HepG2 (cell line): Measurements from ENCODE around the gene SORBS2. TPM values are rescaled to one million over a fixed set of nuclear protein-coding genes. Genes with fewer than 3 reads are reported as not detected.

Source experiments
- ATAC-seq: fragments of 200-7000 bp; cut with Tn5 transposase; 3 replicates; pipeline ENCODE4 v1.9.1; 2020; ENCODE audit warnings: mild to moderate bottlenecking, moderate library complexity
- BruUV-seq: library from RNA; stranded (reverse); fragments of 400-500 nt; replicated peaks from 2 replicates; lab custom pipeline; 2021; lab: Mats Ljungman, UMichigan
- CTCF ChIA-PET: fragments of 300-600 bp; formaldehyde crosslinking; extraction: SDS; loops from one replicate; lab custom pipeline; 2021; ENCODE audit warnings: low total read pairs, inconsistent platforms, low intra/inter-chr PET ratio; lab: Yijun Ruan, JAX
- POLR2A ChIA-PET: fragments of 350-600 bp; sonication (Branson Sonifier 250); formaldehyde crosslinking; loops from one replicate; lab custom pipeline; 2020; ENCODE audit warnings: antibody characterized with exemption, inconsistent platforms; lab: Yijun Ruan, JAX
- DNase-seq: peaks from one replicate; pipeline ENCODE4 v3.0.0-alpha.2; 2015; ENCODE audit warnings: low spot score
- FAIRE-seq: peaks from 3 replicates; lab custom pipeline; 2011; peaks lifted over from hg19 to GRCh38; lab: Jason Lieb, UNC
- H2AFZ ChIP-seq: one replicate; pipeline ENCODE4 v1.6.1; 2011; ENCODE audit warnings: low read length, inconsistent platforms
- H3K27ac ChIP-seq: fragments of 300-600 bp; 3 replicates; pipeline ENCODE4 v1.8.0; 2011; ENCODE audit warnings: mixed run types, mild to moderate bottlenecking, mixed read lengths, low read length, inconsistent platforms; ENCODE audit not compliant: insufficient read depth; ENCODE audit errors: extremely low read length
- H3K27me3 ChIP-seq, 2 experiments: fragments of 200-600 bp in 1 of 2; 2 replicates in 1 of 2; 3 replicates in 1 of 2; pipeline versions ENCODE4 v1.6.0 to v1.8.0; 2011; ENCODE audit warnings: low read length in 2 of 2, mild to moderate bottlenecking in 2 of 2, moderate library complexity in 2 of 2, inconsistent platforms in 1 of 2; ENCODE audit not compliant: insufficient read depth in 2 of 2, control insufficient read depth in 1 of 2
- H3K36me3 ChIP-seq, 2 experiments: fragments of 200-600 bp in 1 of 2; replicated peaks in 1 of 2; 2 replicates in 1 of 2; 3 replicates in 1 of 2; pipeline versions ENCODE4 v1.5.1 to v1.8.0; 2011; ENCODE audit warnings: low read length in 2 of 2, inconsistent platforms in 1 of 2; ENCODE audit not compliant: insufficient read depth in 2 of 2, control insufficient read depth in 1 of 2
- H3K4me1 ChIP-seq: 2 replicates; pipeline ENCODE4 v1.5.1; 2012; ENCODE audit warnings: low read length, inconsistent platforms; ENCODE audit not compliant: insufficient read depth
- H3K4me2 ChIP-seq: 2 replicates; pipeline ENCODE4 v1.6.0; 2011; ENCODE audit warnings: low read depth, low read length, inconsistent platforms
- H3K4me3 ChIP-seq, 3 experiments: fragments of 200-600 bp in 1 of 3; sonication (generic), shearing (Covaris generic) in 1 of 3; replicated peaks in 1 of 3; 2 replicates each; pipeline ENCODE4 v1.5.1; 2011 to 2016; ENCODE audit warnings: low read length in 3 of 3, inconsistent platforms in 2 of 3, low read depth in 2 of 3, mild to moderate bottlenecking in 2 of 3, control low read depth in 1 of 3, mixed read lengths in 1 of 3; ENCODE audit not compliant: insufficient read depth in 1 of 3
- H3K79me2 ChIP-seq: one replicate; pipeline ENCODE4 v1.6.1; 2011; ENCODE audit warnings: low read length, inconsistent platforms; ENCODE audit not compliant: insufficient read depth
- H3K9ac ChIP-seq: 2 replicates; pipeline ENCODE4 v1.6.0; 2011; ENCODE audit warnings: mild to moderate bottlenecking, low read depth, low read length, inconsistent platforms; ENCODE audit not compliant: insufficient read depth
- H3K9me3 ChIP-seq: 2 replicates; pipeline ENCODE4 v1.5.1; 2012; ENCODE audit warnings: mild to moderate bottlenecking, low read length
- H4K20me1 ChIP-seq: 2 replicates; pipeline ENCODE4 v1.6.0; 2011; ENCODE audit warnings: inconsistent platforms, mild to moderate bottlenecking, low read length, moderate library complexity; ENCODE audit not compliant: insufficient read depth
- DPF2 ChIP-seq: sonication (generic); formaldehyde crosslinking; IDR thresholded peaks from 2 replicates; pipeline ENCODE4 v1.4.0; 2020; ENCODE audit warnings: mild to moderate bottlenecking, low read depth, missing genetic modification reagents, borderline replicate concordance
- JUND ChIP-seq: sonication (generic); formaldehyde crosslinking; IDR thresholded peaks from 2 replicates; pipeline ENCODE4 v1.8.0; 2022; ENCODE audit warnings: mild to moderate bottlenecking, missing genetic modification reagents
- KLF13 ChIP-seq: sonication (generic); formaldehyde crosslinking; IDR thresholded peaks from 2 replicates; pipeline ENCODE4 v1.4.0; 2020; ENCODE audit warnings: mild to moderate bottlenecking, missing genetic modification reagents
- MTF1 ChIP-seq: sonication (generic); formaldehyde crosslinking; IDR thresholded peaks from 2 replicates; pipeline ENCODE4 v1.5.0; 2020; ENCODE audit warnings: missing genetic modification reagents
- NFYC ChIP-seq: IDR thresholded peaks from 2 replicates; pipeline ENCODE4 v1.6.1; 2016; ENCODE audit warnings: missing genetic modification reagents, missing compliant biosample characterization
- SRSF1 ChIP-seq: fragments of 200-400 bp; formaldehyde crosslinking; optimal IDR thresholded peaks from 2 replicates; pipeline ENCODE3; 2017; ENCODE audit warnings: mild to moderate bottlenecking, low read depth, low read length, moderate library complexity
- ZMYM4 ChIP-seq: sonication (generic); formaldehyde crosslinking; IDR thresholded peaks from 2 replicates; pipeline ENCODE4 v1.8.1; 2023; ENCODE audit warnings: mild to moderate bottlenecking, missing genetic modification reagents
- ZNF121 ChIP-seq: sonication (generic); formaldehyde crosslinking; IDR thresholded peaks from 2 replicates; pipeline ENCODE4 v1.5.0; 2020; ENCODE audit warnings: mild to moderate bottlenecking, missing genetic modification reagents
- ZNF329 ChIP-seq: sonication (generic); formaldehyde crosslinking; IDR thresholded peaks from 2 replicates; pipeline ENCODE4 v1.9.0; 2021; ENCODE audit warnings: low read depth, mild to moderate bottlenecking, missing genetic modification reagents
- ZNF34 ChIP-seq: sonication (generic); formaldehyde crosslinking; IDR thresholded peaks from 2 replicates; pipeline ENCODE4 v1.4.0; 2020; ENCODE audit warnings: mild to moderate bottlenecking, missing genetic modification reagents, borderline replicate concordance
- ZNF570 ChIP-seq: sonication (generic); formaldehyde crosslinking; IDR thresholded peaks from 2 replicates; pipeline ENCODE4 v1.4.0; 2020; ENCODE audit warnings: mild to moderate bottlenecking, missing genetic modification reagents, borderline replicate concordance
- ZNF713 ChIP-seq: sonication (generic); formaldehyde crosslinking; IDR thresholded peaks from 2 replicates; pipeline ENCODE4 v1.4.0; 2020; ENCODE audit warnings: mild to moderate bottlenecking, missing genetic modification reagents
- ZNF747 ChIP-seq: sonication (generic); formaldehyde crosslinking; IDR thresholded peaks from 2 replicates; pipeline ENCODE4 v1.8.1; 2023; ENCODE audit warnings: missing genetic modification reagents, mild to moderate bottlenecking, borderline replicate concordance
- ZSCAN22 ChIP-seq: sonication (generic); formaldehyde crosslinking; IDR thresholded peaks from 2 replicates; pipeline ENCODE4 v1.4.0; 2020; ENCODE audit warnings: mild to moderate bottlenecking, missing genetic modification reagents
- WGBS: methylation state at CpG from one replicate; pipeline ENCODE4 v1.1.6; 2017; ENCODE audit warnings: low lambda C conversion rate; 5-methylcytosine and 5-hydroxymethylcytosine counted together
- in situ Hi-C: cut with HindIII; loops from 2 replicates; pipeline ENCODE4 v1.10.0; 2017; ENCODE audit warnings: low pct_unique_long_range_greater_than_20kb; ENCODE audit not compliant: extremely low pct_ligation_motif_present
- intact Hi-C: fragments of 100-400 bp; cut with micrococcal nuclease; formaldehyde crosslinking; loops from one replicate; pipeline ENCODE4 v1.10.0; 2022; ENCODE audit not compliant: unreplicated experiment
- polyA plus RNA-seq, 8 experiments: library from polyadenylated mRNA; depleted of rRNA in 3 of 8; stranded (reverse) in 7 of 8; unstranded in 1 of 8; fragments of >200 nt; fragmentation: Illumina TruSeq in 4 of 8; extraction: Trizol in 4 of 8; gene quantifications; 2 replicates each; pipeline versions ENCODE4 v1.2.1 to v1.2.3, GENCODE V29; 2011 to 2016; ENCODE audit warnings: low read depth in 4 of 8, missing spikeins in 1 of 8, mixed read lengths in 1 of 8; ENCODE audit not compliant: insufficient read depth in 1 of 8
- total RNA-seq, 5 experiments: library from RNA; depleted of rRNA; stranded (reverse); fragments of >200 nt; fragmentation: Illumina TruSeq; extraction: Trizol; gene quantifications; 2 replicates each; pipeline ENCODE4 v1.2.3, GENCODE V29; 2016; ENCODE audit warnings: low read depth in 1 of 5
- TF ChIP-seq, protein P1 (sequence below): IDR thresholded peaks from 2 replicates; pipeline ENCODE4 v1.6.1; 2016
- TF ChIP-seq, protein P2 (sequence below): sonication (generic); formaldehyde crosslinking; IDR thresholded peaks from 2 replicates; pipeline ENCODE4 v1.5.0; 2020; ENCODE audit warnings: mild to moderate bottlenecking, low read depth, missing genetic modification reagents, borderline replicate concordance

SORBS2 gene
- total and polyA plus RNA-seq, 2 of the 13 experiments (the other 11 are each of a cell fraction or from before 2014, with no cell fraction given) = 25.0 to 80.5 TPM

GRCh38 chr4:185573651-185574199 lies 238.3 kb downstream of the SORBS2 start (continued):
- no peak for TF ChIP-seq DPF2 (CRISPR knock-in tag)
- TF ChIP-seq ZMYM4 (CRISPR knock-in tag) = peak; percentile 37; the same call in 1 of the 2 replicates
- no peak for TF ChIP-seq ZNF121 (CRISPR knock-in tag)
- no peak for TF ChIP-seq KLF13 (CRISPR knock-in tag)
- no peak for TF ChIP-seq ZSCAN22 (CRISPR knock-in tag)
- TF ChIP-seq NFYC (CRISPR knock-in tag) = no peak
- TF ChIP-seq ZNF34 (CRISPR knock-in tag) = no peak
- TF ChIP-seq, protein P1, sequence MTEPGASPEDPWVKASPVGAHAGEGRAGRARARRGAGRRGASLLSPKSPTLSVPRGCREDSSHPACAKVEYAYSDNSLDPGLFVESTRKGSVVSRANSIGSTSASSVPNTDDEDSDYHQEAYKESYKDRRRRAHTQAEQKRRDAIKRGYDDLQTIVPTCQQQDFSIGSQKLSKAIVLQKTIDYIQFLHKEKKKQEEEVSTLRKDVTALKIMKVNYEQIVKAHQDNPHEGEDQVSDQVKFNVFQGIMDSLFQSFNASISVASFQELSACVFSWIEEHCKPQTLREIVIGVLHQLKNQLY (CRISPR knock-in tag) = no peak
- TF ChIP-seq ZNF747 (CRISPR knock-in tag) = no peak
- TF ChIP-seq SRSF1 = no peak

GRCh38 chr4:185570727-185571126 lies 241.3 kb downstream of the SORBS2 start:
- DNase-seq (no peak), FAIRE-seq (no peak), ATAC-seq (no peak)
- TF ChIP-seq, protein P2, sequence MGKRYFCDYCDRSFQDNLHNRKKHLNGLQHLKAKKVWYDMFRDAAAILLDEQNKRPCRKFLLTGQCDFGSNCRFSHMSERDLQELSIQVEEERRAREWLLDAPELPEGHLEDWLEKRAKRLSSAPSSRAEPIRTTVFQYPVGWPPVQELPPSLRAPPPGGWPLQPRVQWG (CRISPR knock-in tag) = no peak
- TF ChIP-seq ZNF329 = no peak
- no peak for TF ChIP-seq JUND (CRISPR knock-in tag)
- TF ChIP-seq ZNF713 (CRISPR knock-in tag) = no peak
- no peak for TF ChIP-seq ZNF570 (CRISPR knock-in tag)
- TF ChIP-seq MTF1 (CRISPR knock-in tag) = no peak
- no TSS peak for BruUV-seq
- no peaks in the 10 kb centered on the region for H3K9me3 ChIP-seq
- no peak overlapping the region for H3K4me2 ChIP-seq
- H2AFZ ChIP-seq = no peak overlapping the region
- POLR2A ChIA-PET = interaction anchor here (1.6 kb wide), 1 partner anchor 11 kb away, joined by 3 read pairs; no protein-coding TSS in a partner anchor
- intact Hi-C loops = no loop called here
- H3K4me3 ChIP-seq = no peak overlapping the region
- no peak overlapping the region for H3K27ac ChIP-seq
- H3K27me3 ChIP-seq = no peaks in the 10 kb centered on the region
- peaks cover 49% of the 10 kb centered on the region for H3K4me1 ChIP-seq
- no peaks in the 10 kb centered on the region for H4K20me1 ChIP-seq
- in situ Hi-C loops = no loop called here
- no peak overlapping the region for H3K9ac ChIP-seq
- 97% methylated on average over 3 of the region's 3 CpGs for WGBS
- no peaks in the 10 kb centered on the region for H3K79me2 ChIP-seq
- CTCF ChIA-PET = no interaction called here
- no peaks in the 10 kb centered on the region for H3K36me3 ChIP-seq
